ENCODE measurements around the gene GABRE.

GABRE gene

GRCh38 chrX:151974336-151975227 lies at the start of gene GABRE:
TSS of gene GABRE (minus strand) at chrX:151974676. CDS start at chrX:151974625, 51 bp downstream.
- DNase-seq, result no peak

- DNase-seq, result no peak
These were observed 46.4 kb upstream of the GABRE start for GRCh38 chrX:152020888-152021287.

GRCh38 chrX:151999813-152000212 lies 25.3 kb upstream of the GABRE start:
- DNase-seq, result no peak

- no peak for DNase-seq
These were observed 23.1 kb upstream of the GABRE start for GRCh38 chrX:151997539-151997938.

- no peak for DNase-seq
These were observed 21.9 kb upstream of the GABRE start for GRCh38 chrX:151996347-151996746.

- DNase-seq, result no peak
These were observed 20.0 kb upstream of the GABRE start for GRCh38 chrX:151994476-151994875.

GRCh38 chrX:151988706-151989299 lies 14.3 kb upstream of the GABRE start:
- DNase-seq, result no peak

GRCh38 chrX:151987108-151987507 lies 12.6 kb upstream of the GABRE start:
- no peak for DNase-seq

GRCh38 chrX:151985955-151986354 lies 11.5 kb upstream of the GABRE start:
- DNase-seq, result no peak

- DNase-seq, result no peak
These were observed 11.1 kb upstream of the GABRE start for GRCh38 chrX:151985531-151985930.

GRCh38 chrX:151984902-151985301 lies 10.4 kb upstream of the GABRE start:
- DNase-seq, result no peak

- no peak for DNase-seq
These were observed 9.9 kb upstream of the GABRE start for GRCh38 chrX:151984328-151984727.

- DNase-seq, result no peak
These were observed 8.7 kb upstream of the GABRE start for GRCh38 chrX:151983186-151983585.

- DNase-seq, result no peak
These were observed 7.7 kb upstream of the GABRE start for GRCh38 chrX:151982222-151982621.

- no peak for DNase-seq
These were observed 6.7 kb upstream of the GABRE start for GRCh38 chrX:151981129-151981528.

GRCh38 chrX:151977923-151978322 lies 3.4 kb upstream of the GABRE start:
- DNase-seq, result no peak

- DNase-seq, result no peak
These were observed 2.5 kb upstream of the GABRE start for GRCh38 chrX:151977009-151977408.

GRCh38 chrX:151975736-151976275 lies 1.3 kb upstream of the GABRE start:
- no peak for DNase-seq

- DNase-seq, result no peak
These were observed 735 bp upstream of the GABRE start for GRCh38 chrX:151975228-151975593.

- no peak for DNase-seq
These were observed 583 bp downstream of the GABRE start for GRCh38 chrX:151973851-151974335.

- DNase-seq, result no peak
These were observed 1.3 kb downstream of the GABRE start for GRCh38 chrX:151973060-151973661.

GRCh38 chrX:151970661-151971060 lies 3.8 kb downstream of the GABRE start:
- DNase-seq, result no peak

- no peak for DNase-seq
These were observed 4.4 kb downstream of the GABRE start for GRCh38 chrX:151970027-151970426.

- DNase-seq, result no peak
These were observed 8.2 kb downstream of the GABRE start for GRCh38 chrX:151966236-151966635.
